Natural killer cell (primary cell): Measurements from ENCODE around the gene IL1RAPL2. TPM values are rescaled to one million over a fixed set of nuclear protein-coding genes. Genes with fewer than 3 reads are reported as not detected.

Source experiments
- ATAC-seq, 3 donors: fragments of 150-1000 bp in 2 of 3; fragments of 200-7000 bp in 1 of 3; cut with Tn5 transposase; 1 replicate in 1 of 3; 2 replicates in 2 of 3; pipeline ENCODE4 v1.10.0; 2021; ENCODE audit warnings: mild to moderate bottlenecking in 2 of 3, moderate library complexity in 2 of 3
- DNase-seq, 2 donors: peaks; one replicate each; pipeline versions ENCODE4 v3.0.0 to v3.0.0-alpha.2; 2013 to 2021; ENCODE audit warnings: mixed read lengths in 1 of 2
- H3K27ac ChIP-seq: one replicate; pipeline ENCODE4 v1.5.1; 2013; ENCODE audit warnings: mild to moderate bottlenecking, low read length
- H3K27me3 ChIP-seq: one replicate; pipeline ENCODE4 v1.6.1; 2013; ENCODE audit warnings: low read length; ENCODE audit not compliant: control insufficient read depth, insufficient read depth
- H3K36me3 ChIP-seq: one replicate; pipeline ENCODE4 v1.6.1; 2013; ENCODE audit warnings: low read length; ENCODE audit not compliant: control insufficient read depth, insufficient read depth
- H3K4me1 ChIP-seq: one replicate; pipeline ENCODE4 v1.6.1; 2013; ENCODE audit warnings: low read length; ENCODE audit not compliant: control insufficient read depth, insufficient read depth
- H3K4me3 ChIP-seq: one replicate; pipeline ENCODE4 v1.5.1; 2013; ENCODE audit warnings: low read length
- H3K9me3 ChIP-seq: one replicate; pipeline ENCODE4 v1.6.1; 2013; ENCODE audit warnings: low read length; ENCODE audit not compliant: control insufficient read depth, insufficient read depth
- H3K27ac Mint-ChIP-seq, 2 donors: one replicate each; pipeline ENCODE4 v1.8.0; 2022; ENCODE audit warnings: mild to moderate bottlenecking in 2 of 2, mixed read lengths in 2 of 2, moderate library complexity in 1 of 2
- H3K27me3 Mint-ChIP-seq, 2 donors: one replicate each; pipeline ENCODE4 v1.8.0; 2022; ENCODE audit warnings: low read depth in 2 of 2, mixed read lengths in 2 of 2
- H3K36me3 Mint-ChIP-seq: one replicate; pipeline ENCODE4 v1.8.0; 2022; ENCODE audit warnings: mixed read lengths
- H3K4me1 Mint-ChIP-seq, 2 donors: one replicate each; pipeline ENCODE4 v1.8.0; 2022; ENCODE audit warnings: mixed read lengths in 2 of 2
- H3K4me3 Mint-ChIP-seq: one replicate; pipeline ENCODE4 v1.8.0; 2022; ENCODE audit warnings: mild to moderate bottlenecking, moderate library complexity, mixed read lengths
- H3K9me3 Mint-ChIP-seq, 2 donors: one replicate each; pipeline ENCODE4 v1.8.0; 2022; ENCODE audit warnings: mixed read lengths in 2 of 2
- WGBS: methylation state at CpG from one replicate; pipeline ENCODE4 v1.1.7; 2013; ENCODE audit warnings: missing lambda C conversion rate; ENCODE audit not compliant: insufficient coverage; 5-methylcytosine and 5-hydroxymethylcytosine counted together
- intact Hi-C: fragments of 100-400 bp; cut with micrococcal nuclease; formaldehyde crosslinking; loops from one replicate; pipeline ENCODE4 v1.14.2; 2022
- total RNA-seq, 4 donors: library from RNA; stranded (reverse); fragments of 120-200 nt in 1 of 4; gene quantifications; one replicate each; pipeline versions ENCODE4 v1.2.3 to v1.2.4, GENCODE V29; 2013 to 2022
- TF ChIP-seq, protein P1 (sequence below): fragments of 200-600 bp; IDR thresholded peaks from one replicate; pipeline ENCODE4 v1.8.0; 2022; ENCODE audit warnings: antibody characterized with exemption

Gene IL1RAPL2
- total RNA-seq, 3 donors from 2014 or later (not counting 1 experiment from before 2014, with no cell fraction given), result not detected

DNA sequence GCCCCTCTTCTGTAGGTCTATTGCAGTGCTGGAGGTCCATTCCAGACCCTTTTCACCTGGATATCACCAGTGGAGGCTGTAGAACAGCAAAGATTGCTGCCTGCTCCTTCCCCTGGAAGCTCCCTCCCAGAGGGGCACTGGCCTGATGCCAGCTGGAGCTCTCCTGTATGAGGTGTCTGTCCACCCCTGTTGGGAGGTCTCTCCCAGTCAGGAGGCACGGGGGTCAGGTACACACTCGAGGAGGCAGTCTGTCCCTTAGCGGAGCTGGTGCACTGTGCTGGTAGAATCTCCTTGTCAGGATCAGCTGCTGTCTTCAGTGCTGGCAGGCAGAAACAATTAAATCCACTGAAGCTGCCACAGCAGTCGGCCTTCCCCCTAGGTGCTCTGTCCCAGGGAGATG, 276.6 kb downstream of the IL1RAPL2 start:
- intact Hi-C loops, result no loop called here
- Histone ChIP-seq H3K4me3 (no peak overlapping the region), H3K27ac (no peak overlapping the region), H3K36me3 (no peaks in the 10 kb centered on the region), H3K9me3 (no peaks in the 10 kb centered on the region), H3K27me3 (no peaks in the 10 kb centered on the region), H3K4me1 (no peaks in the 10 kb centered on the region)
- Mint-ChIP-seq H3K36me3 (peaks cover 8% of the 10 kb centered on the region), H3K4me1 (no peaks in the 10 kb centered on the region), H3K27me3 (no peaks in the 10 kb centered on the region), H3K9me3 (peaks cover 4 to 13% of the 10 kb centered on the region in 2 donors), H3K27ac (no peak overlapping the region), H3K4me3 (no peak overlapping the region)
- WGBS, result 87% methylated on average over 4 of the region's 4 CpGs
- DNase-seq (no peak), ATAC-seq (no peak)
- TF ChIP-seq, protein P1, sequence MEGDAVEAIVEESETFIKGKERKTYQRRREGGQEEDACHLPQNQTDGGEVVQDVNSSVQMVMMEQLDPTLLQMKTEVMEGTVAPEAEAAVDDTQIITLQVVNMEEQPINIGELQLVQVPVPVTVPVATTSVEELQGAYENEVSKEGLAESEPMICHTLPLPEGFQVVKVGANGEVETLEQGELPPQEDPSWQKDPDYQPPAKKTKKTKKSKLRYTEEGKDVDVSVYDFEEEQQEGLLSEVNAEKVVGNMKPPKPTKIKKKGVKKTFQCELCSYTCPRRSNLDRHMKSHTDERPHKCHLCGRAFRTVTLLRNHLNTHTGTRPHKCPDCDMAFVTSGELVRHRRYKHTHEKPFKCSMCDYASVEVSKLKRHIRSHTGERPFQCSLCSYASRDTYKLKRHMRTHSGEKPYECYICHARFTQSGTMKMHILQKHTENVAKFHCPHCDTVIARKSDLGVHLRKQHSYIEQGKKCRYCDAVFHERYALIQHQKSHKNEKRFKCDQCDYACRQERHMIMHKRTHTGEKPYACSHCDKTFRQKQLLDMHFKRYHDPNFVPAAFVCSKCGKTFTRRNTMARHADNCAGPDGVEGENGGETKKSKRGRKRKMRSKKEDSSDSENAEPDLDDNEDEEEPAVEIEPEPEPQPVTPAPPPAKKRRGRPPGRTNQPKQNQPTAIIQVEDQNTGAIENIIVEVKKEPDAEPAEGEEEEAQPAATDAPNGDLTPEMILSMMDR, result no peak

DNA sequence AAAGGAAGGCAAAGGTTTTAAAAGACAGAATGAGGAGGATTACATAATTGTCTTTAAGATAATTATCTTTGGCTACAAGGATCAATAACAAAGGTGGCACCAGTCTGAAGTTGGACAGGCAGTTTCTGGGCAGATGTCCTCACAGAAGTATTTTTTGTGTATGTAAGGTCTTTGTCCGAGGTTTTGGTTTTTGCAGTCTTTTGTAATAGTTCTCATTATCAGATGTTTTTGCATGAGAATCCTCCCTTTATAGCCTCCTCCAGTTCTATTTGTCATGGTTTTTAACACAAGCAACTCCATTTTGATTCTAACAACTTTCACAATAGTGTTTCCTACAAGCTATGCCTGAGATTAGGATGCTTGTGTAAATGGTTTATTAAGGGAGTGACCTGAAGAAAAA, 286.2 kb downstream of the IL1RAPL2 start:
- Histone ChIP-seq H3K9me3 (no peaks in the 10 kb centered on the region), H3K4me1 (no peaks in the 10 kb centered on the region), H3K4me3 (no peak overlapping the region), H3K27ac (no peak overlapping the region), H3K27me3 (no peaks in the 10 kb centered on the region), H3K36me3 (no peaks in the 10 kb centered on the region)
- intact Hi-C loops, result no loop called here
- ATAC-seq, result no peak
- Mint-ChIP-seq H3K9me3 (peaks cover 4% of the 10 kb centered on the region in 2 donors), H3K4me3 (no peak overlapping the region), H3K27me3 (no peaks in the 10 kb centered on the region), H3K27ac (no peak overlapping the region), H3K4me1 (no peaks in the 10 kb centered on the region), H3K36me3 (no peaks in the 10 kb centered on the region)
- TF ChIP-seq, protein P1, result no peak
- DNase-seq, result no peak
- no CpG with 5 or more reads among the region's 1 CpG for WGBS

DNA sequence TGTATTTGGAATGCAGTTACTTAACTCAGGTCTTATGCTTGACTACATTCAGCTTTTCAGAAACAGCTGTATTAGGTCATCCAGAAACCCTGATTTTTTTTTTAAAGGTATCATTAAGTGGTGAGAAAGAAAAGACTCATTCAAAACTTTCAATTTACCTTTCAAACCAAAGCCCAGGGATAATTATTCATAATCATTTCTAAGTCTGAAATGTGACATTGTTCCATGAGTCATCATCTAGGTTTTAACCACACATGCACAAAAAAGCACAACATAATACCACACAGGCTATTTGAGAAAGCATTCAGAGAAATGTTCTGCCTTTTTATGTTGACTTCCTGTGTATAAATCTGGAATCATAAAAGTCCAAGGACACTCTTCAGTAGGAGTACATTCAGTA, 288.2 kb downstream of the IL1RAPL2 start:
- no peaks in the 10 kb centered on the region for H3K9me3 ChIP-seq
- no peaks in the 10 kb centered on the region for H3K27me3 ChIP-seq
- H3K36me3 ChIP-seq, result no peaks in the 10 kb centered on the region
- TF ChIP-seq, protein P1, result no peak
- no peak overlapping the region for H3K4me3 Mint-ChIP-seq
- H3K9me3 Mint-ChIP-seq, result peaks cover 4% of the 10 kb centered on the region in 2 donors
- no peak for ATAC-seq
- no peak for DNase-seq
- no peaks in the 10 kb centered on the region for H3K36me3 Mint-ChIP-seq
- H3K4me1 Mint-ChIP-seq, result no peaks in the 10 kb centered on the region
- no peak overlapping the region for H3K27ac Mint-ChIP-seq
- H3K27ac ChIP-seq, result no peak overlapping the region
- intact Hi-C loops, result no loop called here
- no peaks in the 10 kb centered on the region for H3K4me1 ChIP-seq
- H3K4me3 ChIP-seq, result no peak overlapping the region
- H3K27me3 Mint-ChIP-seq, result no peaks in the 10 kb centered on the region

DNA sequence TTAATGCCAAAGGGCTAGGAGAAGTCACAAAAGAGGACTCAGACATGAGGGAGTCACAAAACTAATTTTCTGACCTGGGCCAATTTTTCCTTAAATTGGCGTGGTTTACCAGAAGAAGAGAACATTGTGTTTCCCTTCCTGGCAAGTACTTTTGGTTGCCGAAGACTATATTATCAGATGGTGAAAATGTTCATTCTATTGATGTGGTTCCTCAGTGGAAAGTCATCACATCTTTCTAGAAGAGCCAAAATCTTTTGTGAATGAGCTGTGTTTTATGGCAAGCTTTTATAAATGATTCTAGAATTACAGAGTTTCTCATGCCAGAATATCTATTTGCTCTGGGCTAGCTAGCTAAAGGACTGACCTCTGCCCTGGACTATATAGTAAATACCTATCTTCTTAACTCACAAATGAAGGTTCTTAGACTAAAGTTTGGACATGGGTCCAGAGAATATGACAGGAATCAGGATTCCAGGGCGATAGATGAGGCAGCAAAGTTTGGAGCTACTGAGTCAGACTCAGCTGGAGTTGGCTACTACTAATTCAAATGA, 288.9 kb downstream of the IL1RAPL2 start:
- Histone ChIP-seq H3K27me3 (no peaks in the 10 kb centered on the region), H3K9me3 (no peaks in the 10 kb centered on the region), H3K36me3 (no peaks in the 10 kb centered on the region), H3K4me1 (no peaks in the 10 kb centered on the region), H3K4me3 (no peak overlapping the region), H3K27ac (no peak overlapping the region)
- TF ChIP-seq, protein P1, result no peak
- Mint-ChIP-seq H3K27me3 (no peaks in the 10 kb centered on the region), H3K4me1 (no peaks in the 10 kb centered on the region), H3K27ac (no peak overlapping the region), H3K36me3 (no peaks in the 10 kb centered on the region), H3K4me3 (no peak overlapping the region), H3K9me3 (peaks cover 4% of the 10 kb centered on the region in 2 donors)
- WGBS, result 77% methylated on average over 2 of the region's 3 CpGs
- ATAC-seq, result no peak
- no peak for DNase-seq
- intact Hi-C loops, result no loop called here
